ENCODE data around the gene PRIMPOL.

Gene PRIMPOL

GRCh38 chr4:184636897-184637296, 12.6 kb upstream of the PRIMPOL start:
- peaks cover 50% of the 10 kb centered on the region for H3K36me3 ChIP-seq (ENCODE audit: control insufficient read depth, insufficient read depth, low read length)
- DNase-seq = no peak

GRCh38 chr4:184641022-184641421, 8.5 kb upstream of the PRIMPOL start:
- no peak overlapping the region for H3K27ac ChIP-seq (ENCODE audit: insufficient read depth, low read length, poor library complexity, severe bottlenecking)
- H3K36me3 ChIP-seq (ENCODE audit: control insufficient read depth, insufficient read depth, low read length) = peaks cover 32% of the 10 kb centered on the region
- H3K4me3 ChIP-seq (ENCODE audit: insufficient read depth, low read depth, low read length, poor library complexity, severe bottlenecking) = no peak overlapping the region
- H3K4me1 ChIP-seq (ENCODE audit: control insufficient read depth, insufficient read depth, low read length, poor library complexity, severe bottlenecking) = no peaks in the 10 kb centered on the region
- no peaks in the 10 kb centered on the region for H3K27me3 ChIP-seq (replicated peaks; ENCODE audit: control insufficient read depth, insufficient read depth, low read length, poor library complexity, severe bottlenecking)
- no peaks in the 10 kb centered on the region for H3K9me3 ChIP-seq (ENCODE audit: control insufficient read depth, low read length)
- no peak for DNase-seq

More at GRCh38 chr4:184636897-184637296, 12.6 kb upstream of the PRIMPOL start:
- no peak overlapping the region for H3K4me3 ChIP-seq (ENCODE audit: insufficient read depth, low read depth, low read length, poor library complexity, severe bottlenecking)
- no peaks in the 10 kb centered on the region for H3K4me1 ChIP-seq (ENCODE audit: control insufficient read depth, insufficient read depth, low read length, poor library complexity, severe bottlenecking)
- no peaks in the 10 kb centered on the region for H3K9me3 ChIP-seq (ENCODE audit: control insufficient read depth, low read length)
- no peak overlapping the region for H3K27ac ChIP-seq (ENCODE audit: insufficient read depth, low read length, poor library complexity, severe bottlenecking)
- no peaks in the 10 kb centered on the region for H3K27me3 ChIP-seq (replicated peaks; ENCODE audit: control insufficient read depth, insufficient read depth, low read length, poor library complexity, severe bottlenecking)

GRCh38 chr4:184641451-184641850, 8.1 kb upstream of the PRIMPOL start:
- peaks cover 28% of the 10 kb centered on the region for H3K36me3 ChIP-seq (ENCODE audit: control insufficient read depth, insufficient read depth, low read length)
- H3K9me3 ChIP-seq (ENCODE audit: control insufficient read depth, low read length) = no peaks in the 10 kb centered on the region

GRCh38 chr4:184643731-184644130, 5.8 kb upstream of the PRIMPOL start:
- DNase-seq = no peak
- Histone ChIP-seq H3K27ac (ENCODE audit: insufficient read depth, low read length, poor library complexity, severe bottlenecking) (no peak overlapping the region), H3K4me3 (ENCODE audit: insufficient read depth, low read depth, low read length, poor library complexity, severe bottlenecking) (no peak overlapping the region), H3K36me3 (ENCODE audit: control insufficient read depth, insufficient read depth, low read length) (peaks cover 10% of the 10 kb centered on the region), H3K9me3 (ENCODE audit: control insufficient read depth, low read length) (no peaks in the 10 kb centered on the region), H3K27me3 (replicated peaks; ENCODE audit: control insufficient read depth, insufficient read depth, low read length, poor library complexity, severe bottlenecking) (no peaks in the 10 kb centered on the region), H3K4me1 (ENCODE audit: control insufficient read depth, insufficient read depth, low read length, poor library complexity, severe bottlenecking) (peaks cover 13% of the 10 kb centered on the region)

More at GRCh38 chr4:184641451-184641850, 8.1 kb upstream of the PRIMPOL start:
- Histone ChIP-seq H3K27me3 (replicated peaks; ENCODE audit: control insufficient read depth, insufficient read depth, low read length, poor library complexity, severe bottlenecking) (no peaks in the 10 kb centered on the region), H3K4me1 (ENCODE audit: control insufficient read depth, insufficient read depth, low read length, poor library complexity, severe bottlenecking) (peaks cover 3% of the 10 kb centered on the region), H3K4me3 (ENCODE audit: insufficient read depth, low read depth, low read length, poor library complexity, severe bottlenecking) (no peak overlapping the region), H3K27ac (ENCODE audit: insufficient read depth, low read length, poor library complexity, severe bottlenecking) (no peak overlapping the region)
- DNase-seq = no peak

- no peaks in the 10 kb centered on the region for H3K9me3 ChIP-seq (ENCODE audit: control insufficient read depth, low read length)
- peaks cover 13% of the 10 kb centered on the region for H3K4me1 ChIP-seq (ENCODE audit: control insufficient read depth, insufficient read depth, low read length, poor library complexity, severe bottlenecking)
- DNase-seq = no peak
- H3K4me3 ChIP-seq (ENCODE audit: insufficient read depth, low read depth, low read length, poor library complexity, severe bottlenecking) = no peak overlapping the region
- peaks cover 10% of the 10 kb centered on the region for H3K36me3 ChIP-seq (ENCODE audit: control insufficient read depth, insufficient read depth, low read length)
- no peaks in the 10 kb centered on the region for H3K27me3 ChIP-seq (replicated peaks; ENCODE audit: control insufficient read depth, insufficient read depth, low read length, poor library complexity, severe bottlenecking)
- no peak overlapping the region for H3K27ac ChIP-seq (ENCODE audit: insufficient read depth, low read length, poor library complexity, severe bottlenecking)
Measured at GRCh38 chr4:184644553-184645307, 4.8 kb upstream of the PRIMPOL start.

GRCh38 chr4:184645904-184646610, 3.5 kb upstream of the PRIMPOL start:
- H3K4me3 ChIP-seq (ENCODE audit: insufficient read depth, low read depth, low read length, poor library complexity, severe bottlenecking) = no peak overlapping the region
- H3K27ac ChIP-seq (ENCODE audit: insufficient read depth, low read length, poor library complexity, severe bottlenecking) = no peak overlapping the region

GRCh38 chr4:184647266-184648053, 2.1 kb upstream of the PRIMPOL start:
- H3K27me3 ChIP-seq (replicated peaks; ENCODE audit: control insufficient read depth, insufficient read depth, low read length, poor library complexity, severe bottlenecking) = no peaks in the 10 kb centered on the region
- peak overlapping the region; percentile 87 for H3K27ac ChIP-seq (ENCODE audit: insufficient read depth, low read length, poor library complexity, severe bottlenecking)
- peak overlapping the region; percentile 86 for H3K4me3 ChIP-seq (ENCODE audit: insufficient read depth, low read depth, low read length, poor library complexity, severe bottlenecking)
- no peaks in the 10 kb centered on the region for H3K9me3 ChIP-seq (ENCODE audit: control insufficient read depth, low read length)
- no peak for DNase-seq
- H3K4me1 ChIP-seq (ENCODE audit: control insufficient read depth, insufficient read depth, low read length, poor library complexity, severe bottlenecking) = peaks cover 13% of the 10 kb centered on the region
- peaks cover 5% of the 10 kb centered on the region for H3K36me3 ChIP-seq (ENCODE audit: control insufficient read depth, insufficient read depth, low read length)

More at GRCh38 chr4:184645904-184646610, 3.5 kb upstream of the PRIMPOL start:
- H3K36me3 ChIP-seq (ENCODE audit: control insufficient read depth, insufficient read depth, low read length) = peaks cover 5% of the 10 kb centered on the region
- no peak for DNase-seq
- peaks cover 13% of the 10 kb centered on the region for H3K4me1 ChIP-seq (ENCODE audit: control insufficient read depth, insufficient read depth, low read length, poor library complexity, severe bottlenecking)
- H3K9me3 ChIP-seq (ENCODE audit: control insufficient read depth, low read length) = no peaks in the 10 kb centered on the region
- no peaks in the 10 kb centered on the region for H3K27me3 ChIP-seq (replicated peaks; ENCODE audit: control insufficient read depth, insufficient read depth, low read length, poor library complexity, severe bottlenecking)

GRCh38 chr4:184648054-184648312, 1.6 kb upstream of the PRIMPOL start:
- Histone ChIP-seq H3K27ac (ENCODE audit: insufficient read depth, low read length, poor library complexity, severe bottlenecking) (peak overlapping the region; percentile 87), H3K36me3 (ENCODE audit: control insufficient read depth, insufficient read depth, low read length) (peaks cover 5% of the 10 kb centered on the region), H3K27me3 (replicated peaks; ENCODE audit: control insufficient read depth, insufficient read depth, low read length, poor library complexity, severe bottlenecking) (no peaks in the 10 kb centered on the region), H3K4me1 (ENCODE audit: control insufficient read depth, insufficient read depth, low read length, poor library complexity, severe bottlenecking) (peaks cover 13% of the 10 kb centered on the region), H3K4me3 (ENCODE audit: insufficient read depth, low read depth, low read length, poor library complexity, severe bottlenecking) (peak overlapping the region; percentile 86), H3K9me3 (ENCODE audit: control insufficient read depth, low read length) (no peaks in the 10 kb centered on the region)
- no peak for DNase-seq

GRCh38 chr4:184648313-184649025, 1.1 kb upstream of the PRIMPOL start:
- Histone ChIP-seq H3K27me3 (replicated peaks; ENCODE audit: control insufficient read depth, insufficient read depth, low read length, poor library complexity, severe bottlenecking) (no peaks in the 10 kb centered on the region), H3K27ac (ENCODE audit: insufficient read depth, low read length, poor library complexity, severe bottlenecking) (peak overlapping the region; percentile 87), H3K9me3 (ENCODE audit: control insufficient read depth, low read length) (no peaks in the 10 kb centered on the region), H3K4me3 (ENCODE audit: insufficient read depth, low read depth, low read length, poor library complexity, severe bottlenecking) (peak overlapping the region; percentile 86), H3K4me1 (ENCODE audit: control insufficient read depth, insufficient read depth, low read length, poor library complexity, severe bottlenecking) (peaks cover 13% of the 10 kb centered on the region), H3K36me3 (ENCODE audit: control insufficient read depth, insufficient read depth, low read length) (peaks cover 5% of the 10 kb centered on the region)
- peak; percentile 8 to 15 (median 11) for DNase-seq
